DMS153 (cell line): ENCODE measurements around the gene ANGPTL7.
A peak's percentile ranks its signal among the peaks of the same experiment; 100 is the strongest.
"Not testable (repeated sequence)": the region's sequence is repeated elsewhere in the genome, so short reads cannot be mapped to it uniquely, and the experiment has no call there.

ENCODE experiments used
- DNase-seq: peaks from one replicate; lab custom pipeline; 2025; lab: John Stamatoyannopoulos, UW

Gene ANGPTL7

GRCh38 chr1:11188858-11189451 lies at the start of gene ANGPTL7:
ANGPTL7 (plus strand) TSS chr1:11189355; CDS start chr1:11189580, 225 bp downstream.
- no peak for DNase-seq

GRCh38 chr1:11142618-11143391 lies 46.4 kb upstream of the ANGPTL7 start:
- no peak for DNase-seq

DNA sequence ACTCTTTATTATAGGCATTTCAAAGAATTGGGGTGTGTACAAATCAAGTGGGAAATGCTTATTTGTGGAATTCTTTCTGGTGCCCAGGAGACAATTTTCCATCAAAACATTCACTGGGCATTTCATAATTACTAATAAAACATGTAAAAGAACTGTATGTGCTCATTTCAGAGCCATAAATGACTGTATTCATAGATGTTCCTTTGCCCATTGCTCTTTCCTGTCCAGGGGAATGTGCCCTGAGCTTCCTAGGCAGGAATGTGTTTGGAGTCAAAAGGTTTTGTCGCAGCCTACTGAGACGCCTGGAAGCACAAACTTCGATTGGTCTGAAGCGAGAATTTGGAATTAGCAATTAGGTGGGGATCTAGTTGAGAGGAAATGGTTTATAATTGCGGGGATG lies 45.8 kb upstream of the ANGPTL7 start:
- DNase-seq = no peak

GRCh38 chr1:11143907-11144306 lies 45.2 kb upstream of the ANGPTL7 start:
- DNase-seq = no peak

GRCh38 chr1:11144570-11145256 lies 44.4 kb upstream of the ANGPTL7 start:
- no peak for DNase-seq

DNA sequence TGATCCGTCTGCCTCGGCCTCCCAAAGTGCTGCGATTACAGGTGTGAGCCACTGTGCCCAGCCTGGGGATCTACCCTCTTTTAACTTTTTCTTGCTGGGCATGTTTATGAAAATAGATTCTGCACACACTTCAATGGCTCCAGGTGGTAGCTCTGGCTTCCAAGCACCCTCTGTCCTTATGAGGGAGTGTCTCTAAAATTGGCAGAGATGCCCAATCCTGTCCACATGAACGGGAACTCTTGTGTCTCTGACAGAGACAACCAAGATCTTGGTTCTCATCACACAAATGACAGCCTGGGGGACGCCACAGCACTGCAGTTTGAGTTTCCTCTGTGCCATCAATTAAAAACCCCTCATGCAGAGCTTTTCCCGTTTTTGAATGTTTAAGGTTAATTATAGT lies 43.4 kb upstream of the ANGPTL7 start:
- DNase-seq = no peak

GRCh38 chr1:11147197-11147770 lies 41.9 kb upstream of the ANGPTL7 start:
- DNase-seq = no peak

DNA sequence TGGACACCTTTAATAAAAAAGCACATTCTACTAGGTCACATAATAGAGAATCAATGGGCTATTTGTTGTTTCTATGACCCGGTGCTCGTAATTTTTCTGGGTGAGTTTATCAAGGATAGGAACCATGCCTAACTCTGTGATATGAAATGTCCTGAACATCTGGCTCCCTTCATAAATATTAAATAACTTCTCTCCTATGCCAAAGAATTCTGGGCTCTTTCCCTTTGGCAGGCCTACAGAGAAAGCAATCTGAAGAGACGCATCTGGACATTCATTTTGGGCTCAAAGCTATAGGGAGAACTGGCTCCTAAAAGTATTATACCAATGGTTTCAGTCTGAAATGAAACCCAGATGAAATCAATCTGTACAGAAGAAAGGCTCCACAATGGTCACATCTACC lies 38.8 kb upstream of the ANGPTL7 start:
- no peak for DNase-seq

DNA sequence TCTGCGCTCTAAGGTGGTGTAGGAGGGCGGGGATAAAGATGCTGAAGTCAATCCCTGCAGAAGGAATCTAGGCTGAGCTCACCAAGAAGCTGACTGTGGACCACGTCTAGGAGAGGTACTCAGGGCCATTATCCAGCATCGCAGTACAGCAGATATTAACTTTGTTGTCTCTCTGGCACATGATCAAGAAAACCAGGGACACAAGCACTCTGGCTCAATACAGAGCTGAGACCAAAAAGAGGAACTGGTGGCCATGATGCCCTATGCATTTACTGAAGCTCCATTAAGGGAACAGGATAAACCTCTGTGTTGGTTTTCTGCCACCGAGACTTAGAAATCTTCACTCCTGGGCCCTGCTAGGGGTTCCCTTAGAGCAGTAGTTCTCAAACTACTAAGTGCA lies 38.0 kb upstream of the ANGPTL7 start:
- no peak for DNase-seq

- no peak for DNase-seq
These were observed 37.1 kb upstream of the ANGPTL7 start for GRCh38 chr1:11151826-11152612.

DNA sequence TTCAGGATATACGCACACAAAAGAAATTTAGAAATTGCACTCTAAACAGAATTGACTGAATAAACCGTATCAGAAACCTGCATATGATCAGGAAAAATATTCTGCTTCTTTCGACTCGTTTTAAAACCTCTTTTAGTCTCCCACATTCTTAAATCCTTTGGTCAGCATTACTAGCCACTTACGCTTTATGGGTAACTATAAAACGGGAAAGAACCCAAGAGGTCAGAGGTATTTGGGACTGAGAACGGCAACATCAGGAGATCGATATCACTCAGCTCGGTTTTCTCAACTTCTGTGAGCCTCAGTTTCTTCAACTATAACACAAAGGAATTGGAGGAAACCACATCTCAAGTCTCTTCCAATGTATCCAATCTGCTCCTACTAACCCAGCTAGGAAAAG lies 36.4 kb upstream of the ANGPTL7 start:
- DNase-seq = no peak

DNA sequence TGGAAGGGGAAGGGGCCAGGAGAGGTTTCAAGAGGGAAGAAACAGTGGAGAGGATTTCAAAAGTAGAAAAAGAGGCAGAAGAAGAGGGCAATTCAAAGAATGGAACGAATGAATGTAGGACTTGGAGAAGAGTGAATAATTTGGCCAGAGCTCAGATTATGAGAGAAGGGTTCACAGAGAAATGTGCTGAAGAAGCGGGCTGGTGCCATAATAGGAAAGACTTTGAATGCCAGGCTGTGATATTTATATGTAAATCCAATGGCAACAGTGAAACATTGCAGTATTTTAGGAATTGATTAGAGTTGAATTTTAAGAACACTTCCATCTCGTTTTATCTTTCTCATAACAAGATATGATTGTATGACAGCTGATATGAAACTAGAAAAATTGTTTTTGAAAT lies 36.0 kb upstream of the ANGPTL7 start:
- no peak for DNase-seq

GRCh38 chr1:11156441-11156840 lies 32.7 kb upstream of the ANGPTL7 start:
- DNase-seq = peak; percentile 94

DNA sequence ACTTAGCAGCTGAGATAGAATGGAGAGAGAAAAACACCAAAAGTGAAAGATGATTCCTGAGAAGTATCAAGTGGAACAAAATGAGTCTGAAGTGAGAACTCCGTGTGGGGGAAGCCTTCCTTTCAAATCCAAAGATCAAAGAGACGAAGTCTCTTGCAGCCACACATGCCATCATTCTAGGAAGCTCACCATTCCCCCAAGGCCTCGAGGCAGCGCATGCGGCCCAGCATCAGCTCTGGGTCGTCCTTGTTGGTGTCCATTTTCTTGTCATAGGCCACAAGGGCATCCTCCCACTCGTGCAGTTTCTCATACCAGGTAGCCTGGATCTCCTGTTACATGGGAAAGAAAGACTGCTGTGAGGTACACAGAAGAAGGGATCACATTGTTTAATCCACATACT lies 32.2 kb upstream of the ANGPTL7 start:
- no peak for DNase-seq

DNA sequence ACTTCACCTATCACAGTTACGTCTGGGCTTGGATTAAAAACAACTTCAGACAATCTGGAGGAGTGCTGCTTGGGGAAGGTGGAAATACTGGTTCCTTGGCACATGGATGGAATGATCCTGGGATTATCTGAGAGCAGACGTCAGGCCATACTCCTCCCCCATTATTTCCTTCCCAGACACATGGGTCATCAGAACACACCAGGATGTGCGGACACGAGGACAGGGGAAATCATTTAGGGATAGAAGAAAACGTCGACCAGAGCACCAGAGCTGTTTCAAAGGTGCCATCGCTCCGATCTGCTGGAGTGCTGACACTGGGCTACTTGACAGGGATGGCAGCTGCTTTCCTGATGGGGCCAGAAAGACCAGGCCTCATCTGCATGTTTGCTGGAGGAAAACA lies 31.8 kb upstream of the ANGPTL7 start:
- no peak for DNase-seq

DNA sequence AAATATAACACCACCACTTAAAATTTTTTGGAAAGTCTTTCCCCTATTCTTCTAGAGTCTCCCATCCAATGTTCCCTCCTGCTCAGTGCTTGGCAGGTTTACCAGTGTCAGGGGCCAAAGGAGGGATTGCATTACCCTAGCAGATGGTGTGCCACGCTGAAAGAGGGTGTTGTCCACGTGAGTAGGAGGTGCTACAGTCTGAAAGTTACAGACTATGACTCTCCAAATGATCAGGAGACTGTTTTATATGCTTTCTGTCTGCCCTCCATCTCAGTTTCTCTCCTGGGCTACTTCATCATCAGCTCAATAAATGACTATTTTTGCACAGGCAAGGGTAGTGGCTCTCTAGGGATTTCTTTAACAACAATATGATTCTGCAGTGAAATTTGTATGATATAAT lies 31.3 kb upstream of the ANGPTL7 start:
- DNase-seq = no peak

DNA sequence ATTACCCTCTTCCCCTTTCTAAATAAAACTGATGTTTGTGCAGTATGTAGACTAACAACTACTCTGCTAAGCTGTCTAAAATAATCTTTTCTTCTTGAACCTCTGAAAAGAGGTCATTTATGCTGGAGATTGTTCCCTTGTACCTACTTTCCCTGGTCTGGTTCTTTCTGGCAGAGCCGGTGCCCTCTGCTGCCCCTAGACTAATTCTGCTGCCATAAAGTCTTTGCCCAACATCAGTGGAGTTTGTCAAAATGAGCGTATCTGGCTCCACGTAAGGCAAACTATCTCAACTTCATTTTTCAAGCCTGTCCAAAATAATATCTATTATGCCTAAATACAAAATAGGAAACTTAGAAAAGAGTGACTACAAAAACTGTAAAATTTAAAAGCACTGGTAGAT lies 30.9 kb upstream of the ANGPTL7 start:
- DNase-seq = no peak

- no peak for DNase-seq
These were observed 30.3 kb upstream of the ANGPTL7 start for GRCh38 chr1:11158720-11159321.

DNA sequence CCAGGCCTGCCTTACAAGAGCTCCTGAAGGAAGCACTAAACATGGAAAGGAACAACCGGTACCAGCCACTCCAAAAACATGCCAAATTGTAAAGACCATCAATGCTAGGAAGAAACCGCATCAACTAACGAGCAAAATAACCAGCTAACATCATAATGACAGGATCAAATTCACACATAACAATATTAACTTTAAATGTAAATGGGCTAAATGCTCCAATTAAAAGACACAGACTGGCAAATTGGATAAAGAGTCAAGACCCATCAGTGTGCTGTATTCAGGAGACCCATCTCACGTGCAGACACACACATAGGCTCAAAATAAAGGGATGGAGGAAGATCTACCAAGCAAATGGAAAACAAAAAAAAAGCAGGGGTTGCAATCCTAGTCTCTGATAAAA lies 26.4 kb upstream of the ANGPTL7 start:
- DNase-seq = not testable (repeated sequence)

GRCh38 chr1:11166744-11167143 lies 22.4 kb upstream of the ANGPTL7 start:
- not testable (repeated sequence) for DNase-seq

DNA sequence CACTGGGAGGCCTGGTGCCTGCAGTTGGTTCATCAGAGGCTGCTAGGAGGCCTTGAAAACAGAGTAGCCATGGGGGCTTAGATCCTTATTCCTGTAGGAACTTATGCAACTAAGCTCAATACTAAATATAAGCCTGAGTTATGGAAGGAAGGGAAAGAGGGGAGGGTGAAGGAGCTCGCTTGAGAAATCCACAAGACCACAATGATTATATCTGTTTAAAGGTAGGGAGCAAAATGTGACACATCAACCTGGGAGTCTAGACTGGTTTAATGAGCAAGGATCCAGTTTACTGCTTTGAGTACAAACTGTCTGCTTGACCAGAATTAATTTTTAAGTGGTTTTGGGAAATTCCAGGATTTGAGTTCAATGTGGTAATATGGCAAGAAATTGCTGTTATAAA lies 20.4 kb upstream of the ANGPTL7 start:
- DNase-seq = no peak

DNA sequence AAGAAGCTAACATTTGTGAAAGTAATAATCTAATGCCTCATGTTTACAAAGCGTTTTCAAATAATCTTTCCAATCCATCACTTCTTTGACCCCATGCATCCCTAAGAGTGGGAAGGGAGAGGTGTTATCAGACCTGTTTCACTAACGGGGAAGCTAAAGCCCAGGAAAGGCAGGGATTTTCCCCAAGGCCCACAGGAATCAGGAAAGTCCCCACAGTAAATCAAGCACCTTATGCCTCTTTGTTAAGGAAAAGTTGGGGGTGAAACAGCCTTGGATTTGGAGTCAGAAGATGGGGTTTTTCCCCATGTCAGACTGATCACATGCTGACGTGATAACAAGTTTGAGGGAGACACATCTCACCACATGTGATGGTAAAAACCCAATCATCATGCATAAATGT lies 20.0 kb upstream of the ANGPTL7 start:
- DNase-seq = no peak
